OCI-LY3 (cell line): Measurements from ENCODE around the gene VIT.

Source experiments
- H2AFZ ChIP-seq: fragments of 200-600, 300-600 bp; shearing (Covaris generic); 2 replicates; pipeline ENCODE4 v1.6.0; 2014; ENCODE audit warnings: antibody characterized with exemption, low read depth, low read length
- H3K27ac ChIP-seq: fragments of 200-600, 300-600 bp; sonication (generic); 2 replicates; pipeline ENCODE4 v1.5.1; 2014; ENCODE audit warnings: mild to moderate bottlenecking, low read length, moderate library complexity, mixed read lengths
- H3K27me3 ChIP-seq: fragments of 200-600, 300-600 bp; sonication (generic); 2 replicates; pipeline ENCODE4 v1.6.1; 2014; ENCODE audit warnings: low read depth, low read length, mixed read lengths
- H3K36me3 ChIP-seq: fragments of 200-600, 300-600 bp; sonication (generic); replicated peaks from 2 replicates; pipeline ENCODE3; 2014; ENCODE audit warnings: low read depth, low read length, mixed read lengths
- H3K4me1 ChIP-seq: fragments of 300-600, 200-600 bp; sonication (generic); 2 replicates; pipeline ENCODE4 v1.6.1; 2014; ENCODE audit warnings: low read length, mixed read lengths
- H3K4me2 ChIP-seq: fragments of 200-600, 300-600 bp; sonication (generic); 2 replicates; pipeline ENCODE4 v1.6.1; 2014; ENCODE audit warnings: low read length, mixed read lengths
- H3K4me3 ChIP-seq: fragments of 300-600, 200-600 bp; sonication (generic); 2 replicates; pipeline ENCODE4 v1.5.1; 2014; ENCODE audit warnings: antibody characterized with exemption, mild to moderate bottlenecking, low read length, moderate library complexity
- H3K79me2 ChIP-seq: fragments of 300-600, 200-600 bp; shearing (Covaris generic); 2 replicates; pipeline ENCODE4 v1.6.1; 2014; ENCODE audit warnings: mild to moderate bottlenecking, low read length, mixed read lengths
- H3K9ac ChIP-seq: fragments of 300-600, 200-600 bp; shearing (Covaris generic); 2 replicates; pipeline ENCODE4 v1.6.0; 2014; ENCODE audit warnings: mild to moderate bottlenecking, low read length, moderate library complexity
- H3K9me3 ChIP-seq: fragments of 200-600, 300-600 bp; shearing (Covaris generic); 2 replicates; pipeline ENCODE4 v1.6.1; 2014; ENCODE audit warnings: low read length, mixed read lengths; ENCODE audit not compliant: insufficient read depth
- H4K20me1 ChIP-seq: fragments of 200-600, 300-600 bp; sonication (generic); 2 replicates; pipeline ENCODE4 v1.6.1; 2016; ENCODE audit warnings: low read length, mixed read lengths; ENCODE audit not compliant: insufficient read depth
- CTCF ChIP-seq: fragments of 200-600, 300-600 bp; sonication (generic); IDR thresholded peaks from 2 replicates; pipeline ENCODE4 v1.5.1; 2014; ENCODE audit warnings: antibody characterized with exemption, low read length, low read depth
- EZH2phosphoT487 ChIP-seq: fragments of 200-600 bp; shearing (Covaris generic); IDR thresholded peaks from 2 replicates; pipeline ENCODE4 v1.6.1; 2018; ENCODE audit warnings: antibody characterized with exemption, mixed run types, low read depth

Gene VIT

GRCh38 chr2:36659872-36660312 lies 36.6 kb upstream of the VIT start:
- no peak for TF ChIP-seq CTCF
- no peak for TF ChIP-seq EZH2phosphoT487
- Histone ChIP-seq H3K4me1 (no peaks in the 10 kb centered on the region), H3K9ac (no peak overlapping the region), H2AFZ (no peak overlapping the region), H3K27ac (no peak overlapping the region), H3K36me3 (no peaks in the 10 kb centered on the region), H3K27me3 (peaks cover 18% of the 10 kb centered on the region; the same call in 1 of the 2 replicates), H3K4me2 (no peak overlapping the region), H3K4me3 (no peak overlapping the region), H3K9me3 (no peaks in the 10 kb centered on the region), H3K79me2 (no peaks in the 10 kb centered on the region), H4K20me1 (no peaks in the 10 kb centered on the region)

- Histone ChIP-seq H2AFZ (no peak overlapping the region), H3K27me3 (peaks cover 18% of the 10 kb centered on the region; the same call in 1 of the 2 replicates), H3K9me3 (no peaks in the 10 kb centered on the region), H3K9ac (no peak overlapping the region), H3K27ac (no peak overlapping the region), H3K36me3 (no peaks in the 10 kb centered on the region), H3K4me3 (no peak overlapping the region), H3K79me2 (no peaks in the 10 kb centered on the region), H4K20me1 (no peaks in the 10 kb centered on the region), H3K4me1 (no peaks in the 10 kb centered on the region), H3K4me2 (no peak overlapping the region)
- TF ChIP-seq EZH2phosphoT487 (no peak), CTCF (no peak)
Observed at GRCh38 chr2:36662638-36663037, 33.9 kb upstream of the VIT start.

- Histone ChIP-seq H3K27me3 (peaks cover 18% of the 10 kb centered on the region; the same call in 1 of the 2 replicates), H2AFZ (no peak overlapping the region), H3K9ac (no peak overlapping the region), H3K4me2 (no peak overlapping the region), H3K27ac (no peak overlapping the region), H3K36me3 (no peaks in the 10 kb centered on the region), H3K4me1 (no peaks in the 10 kb centered on the region), H3K4me3 (no peak overlapping the region), H4K20me1 (no peaks in the 10 kb centered on the region), H3K9me3 (no peaks in the 10 kb centered on the region), H3K79me2 (no peaks in the 10 kb centered on the region)
- TF ChIP-seq EZH2phosphoT487, result no peak
- TF ChIP-seq CTCF, result no peak
Observed at GRCh38 chr2:36663295-36663694, 33.2 kb upstream of the VIT start.

- H3K9me3 ChIP-seq, result no peaks in the 10 kb centered on the region
- no peaks in the 10 kb centered on the region for H3K4me1 ChIP-seq
- peak overlapping the region; percentile 34; the same call in 1 of the 2 replicates for H3K4me3 ChIP-seq
- no peaks in the 10 kb centered on the region for H3K36me3 ChIP-seq
- H3K9ac ChIP-seq, result no peak overlapping the region
- no peak overlapping the region for H3K27ac ChIP-seq
- H3K27me3 ChIP-seq, result peaks cover 18% of the 10 kb centered on the region; the same call in 1 of the 2 replicates
- H3K4me2 ChIP-seq, result peak overlapping the region; percentile 43
- TF ChIP-seq EZH2phosphoT487, result no peak
- TF ChIP-seq CTCF, result peak; percentile 84
- H3K79me2 ChIP-seq, result no peaks in the 10 kb centered on the region
- no peak overlapping the region for H2AFZ ChIP-seq
- no peaks in the 10 kb centered on the region for H4K20me1 ChIP-seq
Observed at GRCh38 chr2:36663851-36664695, 32.4 kb upstream of the VIT start.
